ENCODE data around the gene PTH2. TPM values are rescaled to one million over a fixed set of nuclear protein-coding genes. Genes with fewer than 3 reads are reported as not detected.

The PTH2 gene
- polyA plus RNA-seq, 3 donors, result not detected

GRCh38 chr19:49448432-49448786, 25.2 kb upstream of the PTH2 start:
- no peak for DNase-seq
- Mint-ChIP-seq H3K27ac (no peak overlapping the region), H3K4me3 (no peak overlapping the region), H3K4me1 (peaks cover 56% of the 10 kb centered on the region), H3K36me3 (peaks cover 40 to 50% of the 10 kb centered on the region in 2 donors), H3K27me3 (ENCODE audit: low read depth in 3 of 3) (no peaks in the 10 kb centered on the region), H3K9me3 (peaks cover 0 to 2% (median 0%) of the 10 kb centered on the region in 7 donors)
- Histone ChIP-seq H3K36me3 (replicated peaks in 1 of 2; ENCODE audit: control insufficient read depth in 1 of 2, insufficient read depth in 2 of 2, low read length in 2 of 2) (peaks cover 24 to 33% of the 10 kb centered on the region in 2 donors), H3K9me3 (replicated peaks in 1 of 2; ENCODE audit: control insufficient read depth in 1 of 2, insufficient read depth in 1 of 2, low read length in 2 of 2) (no peaks in the 10 kb centered on the region), H2AFZ (ENCODE audit: insufficient read depth, low read depth, low read length, poor library complexity, severe bottlenecking) (no peak overlapping the region), H3K4me3 (replicated peaks in 1 of 3; ENCODE audit: low read depth in 2 of 3, low read length in 3 of 3) (no peak overlapping the region), H3K9ac (ENCODE audit: insufficient read depth, low read length, poor library complexity, severe bottlenecking) (no peak overlapping the region), H3K4me2 (replicated peaks; ENCODE audit: extremely low read depth, low read length, poor library complexity, severe bottlenecking) (no peak overlapping the region), H4K20me1 (ENCODE audit: insufficient read depth, low read length) (no peaks in the 10 kb centered on the region), H3K27ac (ENCODE audit: low read depth in 1 of 2, low read length in 2 of 2) (no peak overlapping the region), H3K79me2 (ENCODE audit: insufficient read depth, low read length) (peaks cover 21% of the 10 kb centered on the region), H3K4me1 (ENCODE audit: control insufficient read depth in 1 of 2, insufficient read depth in 2 of 2, low read length in 2 of 2) (peaks cover 39 to 53% of the 10 kb centered on the region in 2 donors), H3K27me3 (ENCODE audit: control insufficient read depth in 2 of 2, insufficient read depth in 2 of 2, low read length in 2 of 2) (no peaks in the 10 kb centered on the region)
- intact Hi-C loops (cut with micrococcal nuclease), result no loop called here
- no peak for TF ChIP-seq CTCF (IDR thresholded peaks at IDR 0.05)
- WGBS (ENCODE audit: insufficient coverage), result 92% methylated on average over 5 of the region's 6 CpGs

GRCh38 chr19:49447485-49448431, 24.5 kb upstream of the PTH2 start:
- WGBS (ENCODE audit: insufficient coverage), result 88% methylated on average over 22 of the region's 32 CpGs
- no peaks in the 10 kb centered on the region for H4K20me1 ChIP-seq (ENCODE audit: insufficient read depth, low read length)
- H3K27me3 ChIP-seq (ENCODE audit: control insufficient read depth in 2 of 2, insufficient read depth in 2 of 2, low read length in 2 of 2), result no peaks in the 10 kb centered on the region
- H2AFZ ChIP-seq (ENCODE audit: insufficient read depth, low read depth, low read length, poor library complexity, severe bottlenecking), result no peak overlapping the region
- H3K27ac Mint-ChIP-seq, result peak overlapping the region in 5 of 7 donors; percentile 17 to 77 (median 41)
- peaks cover 44 to 57% of the 10 kb centered on the region in 2 donors for H3K4me1 ChIP-seq (ENCODE audit: control insufficient read depth in 1 of 2, insufficient read depth in 2 of 2, low read length in 2 of 2)
- H3K9me3 Mint-ChIP-seq, result peaks cover 0 to 2% (median 0%) of the 10 kb centered on the region in 7 donors
- H3K4me3 Mint-ChIP-seq, result no peak overlapping the region
- H3K9ac ChIP-seq (ENCODE audit: insufficient read depth, low read length, poor library complexity, severe bottlenecking), result no peak overlapping the region
- no peak for DNase-seq
- no peak overlapping the region for H3K27ac ChIP-seq (ENCODE audit: low read depth in 1 of 2, low read length in 2 of 2)
- no peaks in the 10 kb centered on the region for H3K9me3 ChIP-seq (replicated peaks in 1 of 2; ENCODE audit: control insufficient read depth in 1 of 2, insufficient read depth in 1 of 2, low read length in 2 of 2)
- no peak overlapping the region for H3K4me3 ChIP-seq (replicated peaks in 1 of 3; ENCODE audit: low read depth in 2 of 3, low read length in 3 of 3)
- H3K4me1 Mint-ChIP-seq, result peaks cover 54% of the 10 kb centered on the region
- peaks cover 40 to 50% of the 10 kb centered on the region in 2 donors for H3K36me3 Mint-ChIP-seq
- H3K27me3 Mint-ChIP-seq (ENCODE audit: low read depth in 3 of 3), result peaks cover 0 to 3% (median 0%) of the 10 kb centered on the region in 3 donors
- no peak overlapping the region for H3K4me2 ChIP-seq (replicated peaks; ENCODE audit: extremely low read depth, low read length, poor library complexity, severe bottlenecking)
- peaks cover 21% of the 10 kb centered on the region for H3K79me2 ChIP-seq (ENCODE audit: insufficient read depth, low read length)
- intact Hi-C loops (cut with micrococcal nuclease), result no loop called here
- peaks cover 24 to 33% of the 10 kb centered on the region in 2 donors for H3K36me3 ChIP-seq (replicated peaks in 1 of 2; ENCODE audit: control insufficient read depth in 1 of 2, insufficient read depth in 2 of 2, low read length in 2 of 2)
- TF ChIP-seq CTCF (IDR thresholded peaks at IDR 0.05), result no peak
